GM10248 (cell line): ENCODE data around the gene KREMEN1.
"Not testable (repeated sequence)": the region's sequence is repeated elsewhere in the genome, so short reads cannot be mapped to it uniquely, and the experiment has no call there.

Experiments used
- CTCF ChIA-PET: fragments of 300-600 bp; sonication (Branson Sonifier 250); formaldehyde crosslinking; extraction: SDS; loops from one replicate; lab custom pipeline; 2021; ENCODE audit warnings: antibody characterized with exemption; lab: Yijun Ruan, JAX
- POLR2A ChIA-PET: fragments of 350-650 bp; sonication (Branson Sonifier 250); formaldehyde crosslinking; extraction: SDS; loops from one replicate; lab custom pipeline; 2020; ENCODE audit warnings: antibody characterized with exemption; lab: Yijun Ruan, JAX
- DNase-seq: peaks from one replicate; pipeline ENCODE4 v3.0.0; 2012; ENCODE audit errors: extremely low spot score
- CTCF ChIP-seq: IDR thresholded peaks from 2 replicates; pipeline ENCODE4 v1.5.1; 2012; ENCODE audit warnings: mild to moderate bottlenecking, low read depth; ENCODE audit errors: extremely low read depth, missing control alignments, control extremely low read depth

The KREMEN1 gene

GRCh38 chr22:29037340-29037932 lies 35.4 kb upstream of the KREMEN1 start:
- POLR2A ChIA-PET = interaction anchor here (0.6 kb wide), 1 partner anchor 212 kb away, joined by 3 read pairs; no protein-coding TSS in a partner anchor

GRCh38 chr22:29039148-29039547 lies 33.7 kb upstream of the KREMEN1 start:
- ChIA-PET CTCF (interaction anchor here (0.9 to 8.3 kb wide), 19 partner anchors 8 to 989 kb away, joined by 3 to 72 read pairs (median 3); no protein-coding TSS in a partner anchor), POLR2A (no interaction called here)
- no peak for TF ChIP-seq CTCF
- DNase-seq = no peak

More at GRCh38 chr22:29037340-29037932, 35.4 kb upstream of the KREMEN1 start:
- TF ChIP-seq CTCF = no peak
- DNase-seq = no peak
- CTCF ChIA-PET = interaction anchor here (1.0 to 8.3 kb wide), 3 partner anchors 32 to 208 kb away, joined by 3 to 72 read pairs (median 4); no protein-coding TSS in a partner anchor

GRCh38 chr22:29039684-29040083 lies 33.2 kb upstream of the KREMEN1 start:
- ChIA-PET POLR2A (interaction anchor here (0.8 kb wide), 1 partner anchor 239 kb away, joined by 3 read pairs; the partner anchor contains the start of gene XBP1), CTCF (interaction anchor here (0.7 to 8.3 kb wide), 28 partner anchors 8 to 990 kb away, joined by 3 to 72 read pairs (median 4); partner anchors contain the start of genes EMID1 and KREMEN1)
- DNase-seq = not testable (repeated sequence)

GRCh38 chr22:29040385-29041275 lies 32.2 kb upstream of the KREMEN1 start:
- ChIA-PET POLR2A (interaction anchor here (0.8 kb wide), 1 partner anchor 240 kb away, joined by 3 read pairs; the partner anchor contains the start of gene XBP1), CTCF (interaction anchor here (0.7 to 8.3 kb wide), 66 partner anchors 9 to 1152 kb away, joined by 3 to 72 read pairs (median 4); partner anchors contain the start of genes C22orf31, EMID1 and KREMEN1)
- peak; percentile 66 for DNase-seq
- TF ChIP-seq CTCF = peak; percentile 79

GRCh38 chr22:29041408-29041807 lies 31.4 kb upstream of the KREMEN1 start:
- no peak for TF ChIP-seq CTCF

GRCh38 chr22:29043906-29044575 lies 28.8 kb upstream of the KREMEN1 start:
- no peak for DNase-seq
- ChIA-PET POLR2A (no interaction called here), CTCF (interaction anchor here (1.0 to 8.3 kb wide), 6 partner anchors 9 to 443 kb away, joined by 3 to 72 read pairs (median 4); no protein-coding TSS in a partner anchor)
- no peak for TF ChIP-seq CTCF

More at GRCh38 chr22:29041408-29041807, 31.4 kb upstream of the KREMEN1 start:
- POLR2A ChIA-PET = no interaction called here
- CTCF ChIA-PET = interaction anchor here (0.9 to 8.3 kb wide), 42 partner anchors 8 to 992 kb away, joined by 3 to 72 read pairs (median 5); partner anchors contain the start of gene C22orf31
- DNase-seq = no peak
